H9 (cell line): ENCODE measurements around the gene PRKD2. TPM values are rescaled to one million over a fixed set of nuclear protein-coding genes. Genes with fewer than 3 reads are reported as not detected.

Experiments
- DNase-seq: peaks from one replicate; pipeline ENCODE4 v3.0.0-alpha.2; 2017
- H2AFZ ChIP-seq: one replicate; pipeline ENCODE4 v1.6.1; 2013; ENCODE audit warnings: mild to moderate bottlenecking, low read length, control low read depth, moderate library complexity
- H2AK5ac ChIP-seq: 2 replicates; pipeline ENCODE4 v1.6.1; 2013; ENCODE audit warnings: low read length, control low read depth, mixed read lengths; ENCODE audit not compliant: insufficient read length
- H2BK120ac ChIP-seq: one replicate; pipeline ENCODE4 v1.6.1; 2013; ENCODE audit warnings: low read depth, mild to moderate bottlenecking, low read length, control low read depth, inconsistent platforms; ENCODE audit not compliant: poor library complexity, severe bottlenecking
- H2BK12ac ChIP-seq: 2 replicates; pipeline ENCODE4 v1.6.1; 2013; ENCODE audit warnings: low read length, control low read depth, mixed read lengths, low read depth; ENCODE audit not compliant: insufficient read length
- H2BK15ac ChIP-seq: 2 replicates; pipeline ENCODE4 v1.6.1; 2013; ENCODE audit warnings: low read depth, low read length, control low read depth
- H2BK20ac ChIP-seq: one replicate; pipeline ENCODE4 v1.6.1; 2013; ENCODE audit warnings: low read depth, mild to moderate bottlenecking, low read length, control low read depth, inconsistent platforms; ENCODE audit not compliant: poor library complexity, severe bottlenecking
- H2BK5ac ChIP-seq: 2 replicates; pipeline ENCODE4 v1.6.1; 2013; ENCODE audit warnings: low read length, control low read depth, mixed read lengths; ENCODE audit not compliant: insufficient read length
- H3K14ac ChIP-seq: 2 replicates; pipeline ENCODE4 v1.6.1; 2013; ENCODE audit warnings: low read length, control low read depth; ENCODE audit not compliant: insufficient read depth
- H3K18ac ChIP-seq: 2 replicates; pipeline ENCODE4 v1.6.1; 2013; ENCODE audit warnings: low read depth, mild to moderate bottlenecking, mixed read lengths, low read length, control low read depth; ENCODE audit not compliant: insufficient read length
- H3K23ac ChIP-seq: 2 replicates; pipeline ENCODE4 v1.6.1; 2013; ENCODE audit warnings: low read length, control low read depth, mixed read lengths, low read depth; ENCODE audit not compliant: insufficient read length
- H3K23me2 ChIP-seq: 2 replicates; pipeline ENCODE4 v1.6.1; 2013; ENCODE audit warnings: low read depth, mild to moderate bottlenecking, mixed read lengths, low read length, control low read depth; ENCODE audit not compliant: insufficient read length, poor library complexity, severe bottlenecking
- H3K27ac ChIP-seq: 2 replicates; pipeline ENCODE4 v1.5.1; 2013; ENCODE audit warnings: low read length, control low read depth, mixed read lengths, low read depth; ENCODE audit not compliant: insufficient read length
- H3K27me3 ChIP-seq: 2 replicates; pipeline ENCODE4 v1.6.1; 2013; ENCODE audit warnings: low read length, control low read depth, inconsistent platforms; ENCODE audit not compliant: insufficient read depth
- H3K4ac ChIP-seq: 2 replicates; pipeline ENCODE4 v1.6.1; 2013; ENCODE audit warnings: low read depth, mild to moderate bottlenecking, control low read depth, inconsistent platforms, low read length, moderate library complexity
- H3K4me1 ChIP-seq: 2 replicates; pipeline ENCODE4 v1.6.1; 2013; ENCODE audit warnings: low read length, control low read depth, inconsistent platforms; ENCODE audit not compliant: insufficient read depth
- H3K4me2 ChIP-seq: 2 replicates; pipeline ENCODE4 v1.6.1; 2013; ENCODE audit warnings: low read length, control low read depth, mixed read lengths; ENCODE audit not compliant: insufficient read length, insufficient read depth
- H3K56ac ChIP-seq: 2 replicates; pipeline ENCODE4 v1.6.1; 2013; ENCODE audit warnings: low read depth, mild to moderate bottlenecking, mixed read lengths, low read length, control low read depth; ENCODE audit not compliant: insufficient read length
- H3K79me1 ChIP-seq: 2 replicates; pipeline ENCODE4 v1.6.1; 2013; ENCODE audit warnings: low read depth, mild to moderate bottlenecking, moderate library complexity, low read length, control low read depth, inconsistent platforms; ENCODE audit not compliant: insufficient read depth, poor library complexity, severe bottlenecking
- H3K79me2 ChIP-seq: 2 replicates; pipeline ENCODE4 v1.6.1; 2013; ENCODE audit warnings: low read length, control low read depth, inconsistent platforms; ENCODE audit not compliant: insufficient read depth
- H3K9ac ChIP-seq: 2 replicates; pipeline ENCODE4 v1.6.1; 2013; ENCODE audit warnings: low read length, control low read depth, mixed read lengths; ENCODE audit not compliant: insufficient read length; ENCODE audit errors: extremely low read depth
- H3K9me3 ChIP-seq: one replicate; pipeline ENCODE4 v1.6.1; 2013; ENCODE audit warnings: low read depth, low read length, inconsistent platforms; ENCODE audit not compliant: control insufficient read depth
- H3T11ph ChIP-seq: one replicate; pipeline ENCODE4 v1.6.1; 2013; ENCODE audit warnings: mild to moderate bottlenecking, low read length, control low read depth, inconsistent platforms
- H4K20me1 ChIP-seq: one replicate; pipeline ENCODE4 v1.6.1; 2013; ENCODE audit not compliant: control insufficient read depth, insufficient read length, insufficient read depth
- H4K5ac ChIP-seq: 2 replicates; pipeline ENCODE4 v1.6.1; 2013; ENCODE audit warnings: low read depth, mild to moderate bottlenecking, mixed read lengths, low read length, control low read depth; ENCODE audit not compliant: insufficient read length
- H4K8ac ChIP-seq: replicated peaks from 2 replicates; pipeline ENCODE4 v1.6.1; 2013; ENCODE audit warnings: low read length, control low read depth, mixed read lengths, low read depth; ENCODE audit not compliant: insufficient read length
- H4K91ac ChIP-seq: 2 replicates; pipeline ENCODE4 v1.6.1; 2013; ENCODE audit warnings: low read depth, mild to moderate bottlenecking, moderate library complexity, mixed read lengths, low read length, control low read depth; ENCODE audit not compliant: insufficient read length
- H3K27ac Mint-ChIP-seq, 3 experiments: 2 replicates in 2 of 3; 3 replicates in 1 of 3; pipeline ENCODE4 v1.8.0; 2020 to 2021; ENCODE audit warnings: mixed read lengths in 3 of 3, mild to moderate bottlenecking in 1 of 3, moderate library complexity in 1 of 3
- H3K27me3 Mint-ChIP-seq: 2 replicates; pipeline ENCODE4 v1.8.0; 2021; ENCODE audit warnings: low read depth, mild to moderate bottlenecking, moderate library complexity, mixed read lengths
- H3K36me3 Mint-ChIP-seq, 3 experiments: 2 replicates in 2 of 3; 3 replicates in 1 of 3; pipeline ENCODE4 v1.8.0; 2020 to 2021; ENCODE audit warnings: low read depth in 3 of 3, mixed read lengths in 3 of 3; ENCODE audit not compliant: insufficient read depth in 1 of 3
- H3K4me1 Mint-ChIP-seq, 2 experiments: 2 replicates each; pipeline ENCODE4 v1.8.0; 2020; ENCODE audit warnings: mixed read lengths in 2 of 2
- H3K4me3 Mint-ChIP-seq, 2 experiments: 2 replicates in 1 of 2; 3 replicates in 1 of 2; pipeline ENCODE4 v1.8.0; 2020 to 2021; ENCODE audit warnings: mild to moderate bottlenecking in 2 of 2, mixed read lengths in 2 of 2, moderate library complexity in 1 of 2
- H3K9me3 Mint-ChIP-seq, 2 experiments: 2 replicates in 1 of 2; 3 replicates in 1 of 2; pipeline ENCODE4 v1.8.0; 2020; ENCODE audit warnings: mild to moderate bottlenecking in 2 of 2, mixed read lengths in 2 of 2, moderate library complexity in 1 of 2
- WGBS: extraction: QIAGEN DNeasy Blood & Tissue Kit; methylation state at CpG from one replicate; pipeline ENCODE4 v1.1.7; 2013; ENCODE audit warnings: missing lambda C conversion rate, low lambda C conversion rate, mixed read lengths; ENCODE audit not compliant: insufficient read length; ENCODE audit errors: extremely low coverage; 5-methylcytosine and 5-hydroxymethylcytosine counted together
- total RNA-seq: library from RNA; stranded (reverse); gene quantifications from 2 replicates; pipeline ENCODE4 v1.2.1, GENCODE V29; 2021
- TF ChIP-seq, protein P1 (sequence below): fragments of 200-600 bp; sonication (generic); conservative IDR thresholded peaks from 3 replicates; pipeline ENCODE4 v1.8.0; 2021; ENCODE audit warnings: antibody characterized with exemption, mild to moderate bottlenecking

PRKD2 gene
- total RNA-seq, 1 experiment from 2014 or later, result 60.7 TPM

DNA sequence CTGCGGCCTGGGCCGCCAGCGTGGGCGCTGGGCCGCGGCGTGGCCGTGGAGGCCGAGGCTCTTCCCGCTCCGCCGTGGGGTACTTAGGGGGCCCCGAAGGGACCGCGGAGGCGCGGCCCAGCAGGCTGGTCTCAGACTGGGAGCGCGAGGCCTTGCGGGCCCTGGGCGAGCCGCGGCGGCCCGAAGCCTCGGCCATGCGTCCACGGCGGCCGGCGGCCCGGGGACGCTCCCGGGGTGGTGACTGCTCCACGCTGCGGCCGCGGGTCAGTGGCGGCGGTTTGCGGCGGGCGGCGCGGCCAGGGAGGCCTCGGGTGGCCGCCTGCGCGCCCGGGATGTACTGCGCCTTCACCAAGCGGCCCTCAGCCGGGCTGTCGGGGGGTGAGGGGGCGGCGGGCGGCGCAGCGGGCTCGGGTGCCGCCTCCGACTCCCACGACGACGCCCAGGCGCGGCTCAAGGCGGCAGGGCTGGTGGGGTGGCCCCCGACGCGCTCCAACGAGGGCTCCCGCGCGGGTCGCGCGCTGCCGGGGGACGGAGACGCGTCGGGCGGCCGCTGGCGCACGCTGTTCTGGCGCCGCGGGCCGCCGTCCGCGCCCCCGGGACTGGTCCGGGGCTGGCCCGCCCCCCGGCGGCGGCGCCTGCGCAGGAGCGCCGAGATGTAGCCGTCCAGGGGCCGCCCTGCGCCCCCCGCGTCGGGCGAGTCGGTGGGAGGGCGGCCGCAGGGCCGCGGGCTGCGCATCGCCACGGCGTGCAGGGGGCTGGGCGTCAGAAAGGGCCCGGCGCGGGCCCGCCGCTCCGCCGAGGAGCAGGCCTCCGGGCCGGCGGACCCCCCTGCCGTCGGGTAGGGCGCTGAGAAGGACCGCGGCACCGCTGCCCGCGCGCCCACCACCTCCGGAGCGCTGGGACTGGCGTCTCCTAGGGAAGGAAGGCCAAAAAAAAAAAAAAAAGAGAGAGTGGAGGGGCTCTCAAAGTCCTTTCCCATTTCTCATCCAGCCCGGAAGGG lies 67.7 kb downstream of the PRKD2 start:
- no peak overlapping the region for H3K4ac ChIP-seq
- H3K27ac ChIP-seq, result no peak overlapping the region
- no peak overlapping the region for H2AK5ac ChIP-seq
- Mint-ChIP-seq H3K9me3 (peaks cover 2 to 13% of the 10 kb centered on the region in 2 experiments), H3K27ac (no peak overlapping the region), H3K36me3 (peaks cover 0 to 3% (median 3%) of the 10 kb centered on the region in 3 experiments; a peak in 4 of 7 replicates), H3K4me1 (peaks cover 6 to 21% of the 10 kb centered on the region in 2 experiments; a peak in 3 of 4 replicates), H3K4me3 (peak overlapping the region; percentile 44 to 71), H3K27me3 (peaks cover 87% of the 10 kb centered on the region)
- H2AFZ ChIP-seq, result no peak overlapping the region
- H4K8ac ChIP-seq, result no peak overlapping the region
- H3K9ac ChIP-seq, result no peak overlapping the region
- no peak overlapping the region for H3K56ac ChIP-seq
- no peak overlapping the region for H3K18ac ChIP-seq
- no peak overlapping the region for H2BK12ac ChIP-seq
- H4K20me1 ChIP-seq, result no peaks in the 10 kb centered on the region
- H3K14ac ChIP-seq, result no peak overlapping the region; the same call in 1 of the 2 replicates
- H3K79me1 ChIP-seq, result no peaks in the 10 kb centered on the region
- no peak overlapping the region for H4K91ac ChIP-seq
- no peaks in the 10 kb centered on the region for H3K4me1 ChIP-seq
- no CpG with 5 or more reads among the region's 144 CpGs for WGBS
- H3K23me2 ChIP-seq, result no peaks in the 10 kb centered on the region
- DNase-seq, result no peak
- no peak overlapping the region for H3K23ac ChIP-seq
- H3K27me3 ChIP-seq, result peaks cover 26% of the 10 kb centered on the region
- H2BK20ac ChIP-seq, result no peak overlapping the region
- peak overlapping the region; percentile 16 for H3K4me2 ChIP-seq
- H3T11ph ChIP-seq, result no peak overlapping the region
- no peak overlapping the region for H2BK5ac ChIP-seq
- H2BK120ac ChIP-seq, result no peak overlapping the region
- H3K79me2 ChIP-seq, result no peaks in the 10 kb centered on the region
- H4K5ac ChIP-seq, result no peak overlapping the region
- H2BK15ac ChIP-seq, result no peak overlapping the region; the same call in 1 of the 2 replicates
- H3K9me3 ChIP-seq, result no peaks in the 10 kb centered on the region
- TF ChIP-seq, protein P1, sequence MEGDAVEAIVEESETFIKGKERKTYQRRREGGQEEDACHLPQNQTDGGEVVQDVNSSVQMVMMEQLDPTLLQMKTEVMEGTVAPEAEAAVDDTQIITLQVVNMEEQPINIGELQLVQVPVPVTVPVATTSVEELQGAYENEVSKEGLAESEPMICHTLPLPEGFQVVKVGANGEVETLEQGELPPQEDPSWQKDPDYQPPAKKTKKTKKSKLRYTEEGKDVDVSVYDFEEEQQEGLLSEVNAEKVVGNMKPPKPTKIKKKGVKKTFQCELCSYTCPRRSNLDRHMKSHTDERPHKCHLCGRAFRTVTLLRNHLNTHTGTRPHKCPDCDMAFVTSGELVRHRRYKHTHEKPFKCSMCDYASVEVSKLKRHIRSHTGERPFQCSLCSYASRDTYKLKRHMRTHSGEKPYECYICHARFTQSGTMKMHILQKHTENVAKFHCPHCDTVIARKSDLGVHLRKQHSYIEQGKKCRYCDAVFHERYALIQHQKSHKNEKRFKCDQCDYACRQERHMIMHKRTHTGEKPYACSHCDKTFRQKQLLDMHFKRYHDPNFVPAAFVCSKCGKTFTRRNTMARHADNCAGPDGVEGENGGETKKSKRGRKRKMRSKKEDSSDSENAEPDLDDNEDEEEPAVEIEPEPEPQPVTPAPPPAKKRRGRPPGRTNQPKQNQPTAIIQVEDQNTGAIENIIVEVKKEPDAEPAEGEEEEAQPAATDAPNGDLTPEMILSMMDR, result no peak
